T-helper 2 cell treated with Interferon-gamma antibody and Interleukin-4, amounts not matched to agents 100 ng/mL and 5 ng/mL, for 36 hours (primary cell): Measurements from ENCODE around the gene CFAP77. TPM values are rescaled to one million over a fixed set of nuclear protein-coding genes. Genes with fewer than 3 reads are reported as not detected.

Source experiments
- total RNA-seq: library from RNA; stranded (reverse); gene quantifications from 2 replicates; pipeline ENCODE4 v1.2.3, GENCODE V29; 2022

Gene CFAP77
- total RNA-seq, 1 donor from 2014 or later = not detected

Other genes with a start within 250 kb of the CFAP77 start
- gene NTNG2, start 248.2 kb upstream of the CFAP77 start, total RNA-seq = 4.5 and 5.2 TPM in 2 replicates
- 63.9 and 64.4 TPM in 2 replicates for gene SETX, start 55.2 kb upstream of the CFAP77 start, total RNA-seq
- gene TTF1, start 3.4 kb upstream of the CFAP77 start, total RNA-seq = 29.4 and 32.2 TPM in 2 replicates
- not detected in 2 replicates for gene BARHL1, start 172.4 kb downstream of the CFAP77 start, total RNA-seq